IMR-90 (cell line): ENCODE results near the gene TCP11. TPM values are rescaled to one million over a fixed set of nuclear protein-coding genes. Genes with fewer than 3 reads are reported as not detected.
"Not testable (repeated sequence)": the region's sequence is repeated elsewhere in the genome, so short reads cannot be mapped to it uniquely, and the experiment has no call there.

Source experiments
- ATAC-seq: fragments of 200-7000 bp; cut with Tn5 transposase; 2 replicates; pipeline ENCODE4 v1.9.1; 2020; ENCODE audit warnings: low read depth, mild to moderate bottlenecking, moderate library complexity
- BruUV-seq: library from RNA; stranded (reverse); fragments of 400-500 nt; replicated peaks from 2 replicates; lab custom pipeline; 2021; lab: Mats Ljungman, UMichigan
- CTCF ChIA-PET: fragments of 300-600 bp; formaldehyde crosslinking; extraction: SDS; loops from one replicate; lab custom pipeline; 2021; ENCODE audit warnings: antibody characterized with exemption; lab: Yijun Ruan, JAX
- POLR2A ChIA-PET: fragments of 300-600 bp; sonication (Branson Sonifier 250); formaldehyde crosslinking; loops from one replicate; lab custom pipeline; 2022; ENCODE audit warnings: antibody characterized with exemption; ENCODE audit not compliant: unreplicated experiment; lab: Charles Lee
- DNase-seq: peaks from one replicate; pipeline ENCODE4 v3.0.0; 2013
- H2AFZ ChIP-seq: replicated peaks from 2 replicates; pipeline ENCODE3; 2013; ENCODE audit warnings: low read length, mild to moderate bottlenecking; ENCODE audit not compliant: poor library complexity
- H2AK5ac ChIP-seq: 2 replicates; pipeline ENCODE4 v1.6.1; 2013; ENCODE audit warnings: low read depth, low read length, inconsistent platforms
- H2AK9ac ChIP-seq: replicated peaks from 2 replicates; pipeline ENCODE3; 2013; ENCODE audit warnings: mild to moderate bottlenecking, low read depth, low read length, moderate library complexity; ENCODE audit not compliant: poor library complexity
- H2BK120ac ChIP-seq: 2 replicates; pipeline ENCODE4 v1.6.1; 2013; ENCODE audit warnings: low read depth, low read length, inconsistent platforms
- H2BK15ac ChIP-seq: 3 replicates; pipeline ENCODE4 v1.6.1; 2013; ENCODE audit warnings: low read depth, low read length, inconsistent platforms
- H2BK20ac ChIP-seq: 2 replicates; pipeline ENCODE4 v1.6.1; 2013; ENCODE audit warnings: low read depth, mild to moderate bottlenecking, inconsistent platforms, low read length, moderate library complexity
- H2BK5ac ChIP-seq: 2 replicates; pipeline ENCODE4 v1.6.1; 2013; ENCODE audit warnings: mild to moderate bottlenecking, low read depth, low read length, inconsistent platforms; ENCODE audit not compliant: poor library complexity, severe bottlenecking
- H3K14ac ChIP-seq: replicated peaks from 2 replicates; pipeline ENCODE4 v1.6.1; 2013; ENCODE audit warnings: low read depth, low read length, inconsistent platforms
- H3K18ac ChIP-seq: 2 replicates; pipeline ENCODE4 v1.6.1; 2013; ENCODE audit warnings: low read depth, low read length, control low read depth
- H3K23ac ChIP-seq: 2 replicates; pipeline ENCODE4 v1.6.1; 2013; ENCODE audit warnings: low read depth, low read length, inconsistent platforms
- H3K27ac ChIP-seq: 2 replicates; pipeline ENCODE4 v1.5.1; 2013; ENCODE audit warnings: mild to moderate bottlenecking, control low read depth, low read length; ENCODE audit not compliant: insufficient read depth
- H3K27me3 ChIP-seq: 2 replicates; pipeline ENCODE4 v1.6.1; 2013; ENCODE audit warnings: low read length; ENCODE audit not compliant: control insufficient read depth, insufficient read depth
- H3K36me3 ChIP-seq: 2 replicates; pipeline ENCODE4 v1.6.1; 2013; ENCODE audit warnings: low read length, mixed read lengths; ENCODE audit not compliant: control insufficient read depth, insufficient read depth
- H3K4ac ChIP-seq: 2 replicates; pipeline ENCODE4 v1.6.1; 2013; ENCODE audit warnings: low read depth, low read length, inconsistent platforms
- H3K4me1 ChIP-seq: 2 replicates; pipeline ENCODE4 v1.6.1; 2013; ENCODE audit warnings: low read length, mixed read lengths; ENCODE audit not compliant: control insufficient read depth, insufficient read depth
- H3K4me2 ChIP-seq: 2 replicates; pipeline ENCODE4 v1.6.1; 2013; ENCODE audit warnings: low read depth, mild to moderate bottlenecking, control low read depth, low read length, moderate library complexity
- H3K4me3 ChIP-seq: 2 replicates; pipeline ENCODE4 v1.5.1; 2013; ENCODE audit warnings: low read depth, mild to moderate bottlenecking, control low read depth, low read length, moderate library complexity; ENCODE audit not compliant: insufficient read depth
- H3K56ac ChIP-seq: 2 replicates; pipeline ENCODE4 v1.6.1; 2013; ENCODE audit warnings: low read length, inconsistent platforms; ENCODE audit not compliant: insufficient read depth; ENCODE audit errors: extremely low read depth
- H3K79me1 ChIP-seq, 2 experiments: 2 replicates each; pipeline ENCODE4 v1.6.1; 2013; ENCODE audit warnings: low read length in 2 of 2, inconsistent platforms in 1 of 2, low read depth in 1 of 2
- H3K9ac ChIP-seq: 2 replicates; pipeline ENCODE4 v1.6.1; 2013; ENCODE audit warnings: low read depth, low read length, control low read depth
- H3K9me1 ChIP-seq: 2 replicates; pipeline ENCODE4 v1.6.1; 2013; ENCODE audit warnings: low read length, inconsistent platforms; ENCODE audit not compliant: insufficient read depth
- H3K9me3 ChIP-seq: 2 replicates; pipeline ENCODE4 v1.6.1; 2013; ENCODE audit warnings: low read length; ENCODE audit not compliant: control insufficient read depth, insufficient read depth
- H4K20me1 ChIP-seq: 2 replicates; pipeline ENCODE4 v1.6.1; 2013; ENCODE audit warnings: low read length, inconsistent platforms; ENCODE audit not compliant: insufficient read depth
- H4K5ac ChIP-seq: 2 replicates; pipeline ENCODE4 v1.6.1; 2013; ENCODE audit warnings: mild to moderate bottlenecking, low read depth, low read length, control low read depth
- H4K8ac ChIP-seq, 2 experiments: 2 replicates each; pipeline ENCODE4 v1.6.1; 2013; ENCODE audit warnings: low read depth in 2 of 2, low read length in 2 of 2, control low read depth in 1 of 2, inconsistent platforms in 1 of 2
- H4K91ac ChIP-seq: 2 replicates; pipeline ENCODE4 v1.6.1; 2013; ENCODE audit warnings: low read depth, low read length, inconsistent platforms; ENCODE audit not compliant: insufficient read depth
- WGBS, 2 experiments: methylation state at CpG; one replicate each; pipeline versions ENCODE4 v1.1.5 to v1.1.7; 2013; ENCODE audit warnings: missing lambda C conversion rate in 2 of 2; ENCODE audit not compliant: insufficient read length in 1 of 2; ENCODE audit errors: extremely low coverage in 2 of 2; 5-methylcytosine and 5-hydroxymethylcytosine counted together
- dilution Hi-C: fragments of 300-500 bp; cut with HindIII; formaldehyde crosslinking; loops from one replicate; pipeline ENCODE4 v1.14.3; 2018; ENCODE audit warnings: low sequenced_read_pairs; ENCODE audit not compliant: unreplicated experiment
- in situ Hi-C: fragments of 300-500 bp; cut with MboI; formaldehyde crosslinking; loops from 3 replicates; pipeline ENCODE4 v1.14.3; 2019; ENCODE audit warnings: low sequenced_read_pairs, inconsistent platforms, mixed read lengths
- intact Hi-C: fragments of 100-400 bp; cut with micrococcal nuclease; formaldehyde crosslinking; loops from 2 replicates; pipeline ENCODE4 v1.10.0; 2022
- polyA plus RNA-seq, 3 experiments: library from polyadenylated mRNA; depleted of rRNA; stranded (reverse); fragments of >200 nt; gene quantifications; 2 replicates each; pipeline ENCODE4 v1.2.3, GENCODE V29; 2012; ENCODE audit warnings: low replicate concordance in 1 of 3
- total RNA-seq: library from RNA; depleted of rRNA; stranded (reverse); fragments of >200 nt; gene quantifications from 2 replicates; pipeline ENCODE4 v1.2.3, GENCODE V29; 2012

Gene TCP11
- total and polyA plus RNA-seq, 2 of the 4 experiments (the other 2 are of a cell fraction), result 0.34 to 0.36 TPM

GRCh38 chr6:35138191-35138590 is 2.9 kb downstream of the TCP11 start:
- H2AK9ac ChIP-seq, H3K4ac ChIP-seq, BruUV-seq, H2BK120ac ChIP-seq, H4K20me1 ChIP-seq, H3K27ac ChIP-seq, H3K9me1 ChIP-seq, H2AK5ac ChIP-seq, H3K23ac ChIP-seq, H3K4me1 ChIP-seq, POLR2A ChIA-PET, H4K5ac ChIP-seq, H3K4me3 ChIP-seq, H2BK5ac ChIP-seq, intact Hi-C loops, H3K56ac ChIP-seq, H3K9ac ChIP-seq, dilution Hi-C loops, DNase-seq, H2AFZ ChIP-seq, H3K27me3 ChIP-seq, H3K18ac ChIP-seq, ATAC-seq, H3K9me3 ChIP-seq, H3K4me2 ChIP-seq, H3K14ac ChIP-seq, H3K36me3 ChIP-seq, H4K91ac ChIP-seq, H4K8ac ChIP-seq, H2BK15ac ChIP-seq, H3K79me1 ChIP-seq, H2BK20ac ChIP-seq: not testable (repeated sequence)
- no CpG with 5 or more reads among the region's 3 CpGs for WGBS, 2 experiments
- in situ Hi-C loops, result loop anchor here (5.0 to 25.0 kb wide), 2 partner anchors 151 to 976 kb away; no protein-coding TSS in a partner anchor
- CTCF ChIA-PET, result interaction anchor here (0.6 kb wide), 1 partner anchor 122 kb away, joined by 5 read pairs; no protein-coding TSS in a partner anchor
